ENCODE data around the gene KCNE1. TPM values are rescaled to one million over a fixed set of nuclear protein-coding genes. Genes with fewer than 3 reads are reported as not detected.

The KCNE1 gene
- total and polyA plus RNA-seq, 8 donors, result 0.13 to 10.6 (median 1.7) TPM; not detected in 1

GRCh38 chr21:34509151-34509550 lies 2.9 kb downstream of the KCNE1 start:
- H3K4me3 ChIP-seq, result no peak overlapping the region
- no peaks in the 10 kb centered on the region for H3K36me3 ChIP-seq
- TF ChIP-seq POLR2A (IDR thresholded peaks at IDR 0.05), result no peak
- no peak for TF ChIP-seq EP300 (IDR thresholded peaks at IDR 0.05)
- TF ChIP-seq, protein P1, sequence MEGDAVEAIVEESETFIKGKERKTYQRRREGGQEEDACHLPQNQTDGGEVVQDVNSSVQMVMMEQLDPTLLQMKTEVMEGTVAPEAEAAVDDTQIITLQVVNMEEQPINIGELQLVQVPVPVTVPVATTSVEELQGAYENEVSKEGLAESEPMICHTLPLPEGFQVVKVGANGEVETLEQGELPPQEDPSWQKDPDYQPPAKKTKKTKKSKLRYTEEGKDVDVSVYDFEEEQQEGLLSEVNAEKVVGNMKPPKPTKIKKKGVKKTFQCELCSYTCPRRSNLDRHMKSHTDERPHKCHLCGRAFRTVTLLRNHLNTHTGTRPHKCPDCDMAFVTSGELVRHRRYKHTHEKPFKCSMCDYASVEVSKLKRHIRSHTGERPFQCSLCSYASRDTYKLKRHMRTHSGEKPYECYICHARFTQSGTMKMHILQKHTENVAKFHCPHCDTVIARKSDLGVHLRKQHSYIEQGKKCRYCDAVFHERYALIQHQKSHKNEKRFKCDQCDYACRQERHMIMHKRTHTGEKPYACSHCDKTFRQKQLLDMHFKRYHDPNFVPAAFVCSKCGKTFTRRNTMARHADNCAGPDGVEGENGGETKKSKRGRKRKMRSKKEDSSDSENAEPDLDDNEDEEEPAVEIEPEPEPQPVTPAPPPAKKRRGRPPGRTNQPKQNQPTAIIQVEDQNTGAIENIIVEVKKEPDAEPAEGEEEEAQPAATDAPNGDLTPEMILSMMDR (IDR thresholded peaks at IDR 0.05), result peak in 1 of 7 experiments; percentile 12
- peaks cover 0 to 12% (median 5%) of the 10 kb centered on the region in 4 donors for H3K4me1 ChIP-seq
- WGBS, 5 donors, result 77 to 92% (median 88%) methylated on average over 4 of the region's 4 CpGs
- no peaks in the 10 kb centered on the region for H3K27me3 ChIP-seq
- intact Hi-C loops (cut with DNase I; ENCODE audit: low total_unique reads), result no loop called here
- no peaks in the 10 kb centered on the region for H3K9me3 ChIP-seq
- H3K27ac ChIP-seq, result no peak overlapping the region
- DNase-seq, result no peak

DNA sequence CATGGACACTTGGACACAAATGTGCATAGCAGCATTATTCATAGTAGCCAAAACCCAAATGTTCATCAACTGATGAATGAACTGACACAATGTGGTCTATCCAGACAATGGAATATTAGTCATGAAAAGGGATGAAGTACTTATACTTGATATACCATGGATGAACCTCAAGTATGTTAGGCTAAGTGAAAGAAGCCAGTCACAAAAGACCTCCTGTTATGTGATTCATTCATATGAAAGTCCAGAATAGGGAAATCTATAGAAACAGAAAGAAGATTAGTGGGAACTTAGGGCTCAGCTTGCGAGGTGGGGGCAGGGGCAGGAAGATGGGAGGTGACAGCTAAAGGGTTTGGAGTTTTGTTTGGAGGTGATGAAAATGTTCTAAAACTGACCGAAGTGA lies 7.4 kb downstream of the KCNE1 start:
- Histone ChIP-seq H3K27ac (no peak overlapping the region), H3K27me3 (no peaks in the 10 kb centered on the region), H3K4me3 (no peak overlapping the region), H3K36me3 (no peaks in the 10 kb centered on the region), H3K9me3 (peaks cover 0 to 1% (median 0%) of the 10 kb centered on the region in 4 donors), H3K4me1 (no peaks in the 10 kb centered on the region)
- intact Hi-C loops (cut with DNase I; ENCODE audit: low total_unique reads), result no loop called here
- 85 to 97% (median 91%) methylated on average over 2 of the region's 2 CpGs for WGBS, 5 donors
- no peak for DNase-seq
- TF ChIP-seq EP300 (IDR thresholded peaks at IDR 0.05), result no peak
- TF ChIP-seq POLR2A (IDR thresholded peaks at IDR 0.05), result no peak
- TF ChIP-seq, protein P1 (IDR thresholded peaks at IDR 0.05), result no peak
- TF ChIP-seq POLR2AphosphoS5 (IDR thresholded peaks at IDR 0.05), result no peak

DNA sequence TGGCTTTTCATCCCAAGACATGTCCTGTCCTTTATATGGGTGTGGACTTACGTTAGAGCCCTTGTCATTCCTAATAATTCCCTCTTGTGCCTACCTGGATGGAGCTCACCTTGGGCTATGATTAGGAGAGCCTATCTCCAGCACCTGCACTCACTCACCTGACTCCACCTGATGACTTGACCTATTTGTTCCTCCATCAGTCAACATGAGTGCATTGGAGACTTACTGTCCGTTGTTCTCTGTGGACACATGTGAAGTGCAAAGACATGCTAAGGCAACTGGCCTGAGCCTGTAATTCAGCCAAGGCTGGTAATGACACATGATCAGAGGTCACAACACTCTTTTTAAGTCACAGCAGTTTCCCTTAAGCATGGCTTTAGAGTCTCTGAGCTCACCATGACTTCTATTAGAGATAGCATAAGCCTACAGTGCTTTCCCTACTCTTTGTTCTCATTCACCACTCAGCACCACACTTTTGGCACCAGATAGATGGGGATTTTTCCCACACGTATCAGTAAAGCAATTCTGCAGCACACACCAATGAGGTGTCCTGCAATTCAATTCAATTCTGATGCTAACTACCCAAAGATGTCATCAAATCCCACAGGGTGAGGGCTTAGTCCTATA lies 9.4 kb downstream of the KCNE1 start:
- intact Hi-C loops (cut with DNase I; ENCODE audit: low total_unique reads), result no loop called here
- Histone ChIP-seq H3K27me3 (no peaks in the 10 kb centered on the region), H3K9me3 (peaks cover 0 to 19% (median 8%) of the 10 kb centered on the region in 4 donors), H3K4me1 (no peaks in the 10 kb centered on the region), H3K27ac (no peak overlapping the region), H3K36me3 (no peaks in the 10 kb centered on the region), H3K4me3 (no peak overlapping the region)
- WGBS, 5 donors, result 71 to 87% (median 80%) methylated on average over 3 of the region's 3 CpGs
- DNase-seq, result no peak
- TF ChIP-seq POLR2AphosphoS5 (IDR thresholded peaks at IDR 0.05), result no peak

GRCh38 chr21:34501716-34502115 lies 10.3 kb downstream of the KCNE1 start:
- DNase-seq, result no peak
- Histone ChIP-seq H3K27me3 (no peaks in the 10 kb centered on the region), H3K4me1 (no peaks in the 10 kb centered on the region), H3K36me3 (no peaks in the 10 kb centered on the region), H3K9me3 (peaks cover 0 to 28% (median 14%) of the 10 kb centered on the region in 4 donors), H3K27ac (no peak overlapping the region), H3K4me3 (no peak overlapping the region)
- intact Hi-C loops (cut with DNase I; ENCODE audit: low total_unique reads), result no loop called here
- 56 to 68% (median 62%) methylated on average over 1 of the region's 1 CpG for WGBS, 5 donors
- TF ChIP-seq POLR2AphosphoS5 (IDR thresholded peaks at IDR 0.05), result no peak
- TF ChIP-seq, protein P1 (IDR thresholded peaks at IDR 0.05), result no peak
- no peak for TF ChIP-seq POLR2A (IDR thresholded peaks at IDR 0.05)
- TF ChIP-seq EP300 (IDR thresholded peaks at IDR 0.05), result no peak

DNA sequence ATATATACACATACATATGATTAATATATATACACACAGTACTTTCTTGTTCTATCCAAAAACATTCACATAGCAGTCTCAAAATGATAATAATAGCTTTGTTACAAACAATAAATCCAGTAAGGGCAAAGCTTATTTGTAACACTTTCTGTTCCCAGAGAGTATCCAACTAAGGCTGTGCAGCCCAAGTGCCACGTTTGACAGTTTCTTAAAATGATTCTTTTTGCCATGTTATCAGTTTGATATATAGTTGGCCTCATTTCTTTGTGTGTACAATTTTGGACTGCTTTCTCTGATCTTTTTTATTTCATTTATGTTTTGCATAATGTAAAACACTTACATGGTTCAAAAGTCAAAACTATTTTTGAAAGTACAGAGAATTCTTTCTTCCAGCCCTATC lies 11.8 kb downstream of the KCNE1 start:
- DNase-seq, result no peak
- Histone ChIP-seq H3K9me3 (peaks cover 0 to 40% (median 18%) of the 10 kb centered on the region in 4 donors), H3K27ac (no peak overlapping the region), H3K36me3 (no peaks in the 10 kb centered on the region), H3K27me3 (no peaks in the 10 kb centered on the region), H3K4me1 (no peaks in the 10 kb centered on the region), H3K4me3 (no peak overlapping the region)
- WGBS, 5 donors, result 49 to 71% (median 60%) methylated on average over 1 of the region's 1 CpG
- TF ChIP-seq POLR2AphosphoS5 (IDR thresholded peaks at IDR 0.05) (no peak), POLR2A (IDR thresholded peaks at IDR 0.05) (no peak), EP300 (IDR thresholded peaks at IDR 0.05) (no peak)
- TF ChIP-seq, protein P1 (IDR thresholded peaks at IDR 0.05), result no peak
- intact Hi-C loops (cut with DNase I; ENCODE audit: low total_unique reads), result no loop called here
